Mesothelial cell of epicardium (in vitro differentiated cells): Measurements from ENCODE around the gene GNAT1. TPM values are rescaled to one million over a fixed set of nuclear protein-coding genes. Genes with fewer than 3 reads are reported as not detected.

Experiments used
- DNase-seq, 2 experiments: peaks; one replicate each; pipeline ENCODE4 v3.0.0; 2021; ENCODE audit warnings: low spot score in 2 of 2; ENCODE audit not compliant: unreplicated experiment in 2 of 2
- H3K27ac Mint-ChIP-seq: 2 replicates; pipeline ENCODE4 v1.8.0; 2021; ENCODE audit warnings: mixed read lengths
- H3K27me3 Mint-ChIP-seq: 2 replicates; pipeline ENCODE4 v1.8.0; 2021; ENCODE audit warnings: low read depth, mixed read lengths
- H3K36me3 Mint-ChIP-seq: 2 replicates; pipeline ENCODE4 v1.8.0; 2021; ENCODE audit warnings: mixed read lengths
- H3K4me1 Mint-ChIP-seq: 2 replicates; pipeline ENCODE4 v1.8.0; 2021; ENCODE audit warnings: mixed read lengths
- H3K4me3 Mint-ChIP-seq: 2 replicates; pipeline ENCODE4 v1.8.0; 2021; ENCODE audit warnings: mild to moderate bottlenecking, moderate library complexity, mixed read lengths
- H3K9me3 Mint-ChIP-seq: 2 replicates; pipeline ENCODE4 v1.8.0; 2021; ENCODE audit warnings: mixed read lengths
- total RNA-seq: library from RNA; stranded (reverse); gene quantifications from 3 replicates; pipeline ENCODE4 v1.2.1, GENCODE V29; 2021
- TF ChIP-seq, protein P1 (sequence below): fragments of 200-600 bp; sonication (generic); IDR thresholded peaks from one replicate; pipeline ENCODE4 v1.5.0; 2021; ENCODE audit warnings: antibody characterized with exemption; ENCODE audit not compliant: unreplicated experiment

Gene GNAT1
- 0.27 to 0.98 TPM (median 0.55 TPM) in 3 replicates for total RNA-seq

DNA sequence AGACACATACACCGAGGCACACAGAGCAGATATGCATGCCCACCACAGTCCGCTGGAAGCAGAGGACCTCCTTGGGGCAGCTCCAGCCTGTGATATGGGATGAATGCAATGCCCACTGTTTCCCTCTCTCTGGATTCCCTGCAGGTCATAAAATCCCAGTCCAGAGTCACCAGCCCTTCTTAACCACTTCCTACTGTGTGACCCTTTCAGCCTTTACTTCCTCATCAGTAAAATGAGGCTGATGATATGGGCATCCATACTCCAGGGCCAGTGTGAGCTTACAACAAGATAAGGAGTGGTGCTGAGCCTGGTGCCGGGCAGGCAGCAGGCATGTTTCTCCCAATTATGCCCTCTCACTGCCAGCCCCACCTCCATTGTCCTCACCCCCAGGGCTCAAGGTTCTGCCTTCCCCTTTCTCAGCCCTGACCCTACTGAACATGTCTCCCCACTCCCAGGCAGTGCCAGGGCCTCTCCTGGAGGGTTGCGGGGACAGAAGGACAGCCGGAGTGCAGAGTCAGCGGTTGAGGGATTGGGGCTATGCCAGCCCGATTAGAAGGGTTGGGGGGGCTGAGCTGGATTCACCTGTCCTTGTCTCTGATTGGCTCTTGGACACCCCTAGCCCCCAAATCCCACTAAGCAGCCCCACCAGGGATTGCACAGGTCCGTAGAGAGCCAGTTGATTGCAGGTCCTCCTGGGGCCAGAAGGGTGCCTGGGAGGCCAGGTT is at the start of gene GNAT1:
Gene GNAT1, plus strand, starts transcription at position 675 of the 725 bp plus-strand sequence. CDS start 116 bp downstream, outside the sequence.
- H3K36me3 Mint-ChIP-seq, result no peaks in the 10 kb centered on the region
- H3K27me3 Mint-ChIP-seq, result peaks cover 26% of the 10 kb centered on the region
- TF ChIP-seq, protein P1, sequence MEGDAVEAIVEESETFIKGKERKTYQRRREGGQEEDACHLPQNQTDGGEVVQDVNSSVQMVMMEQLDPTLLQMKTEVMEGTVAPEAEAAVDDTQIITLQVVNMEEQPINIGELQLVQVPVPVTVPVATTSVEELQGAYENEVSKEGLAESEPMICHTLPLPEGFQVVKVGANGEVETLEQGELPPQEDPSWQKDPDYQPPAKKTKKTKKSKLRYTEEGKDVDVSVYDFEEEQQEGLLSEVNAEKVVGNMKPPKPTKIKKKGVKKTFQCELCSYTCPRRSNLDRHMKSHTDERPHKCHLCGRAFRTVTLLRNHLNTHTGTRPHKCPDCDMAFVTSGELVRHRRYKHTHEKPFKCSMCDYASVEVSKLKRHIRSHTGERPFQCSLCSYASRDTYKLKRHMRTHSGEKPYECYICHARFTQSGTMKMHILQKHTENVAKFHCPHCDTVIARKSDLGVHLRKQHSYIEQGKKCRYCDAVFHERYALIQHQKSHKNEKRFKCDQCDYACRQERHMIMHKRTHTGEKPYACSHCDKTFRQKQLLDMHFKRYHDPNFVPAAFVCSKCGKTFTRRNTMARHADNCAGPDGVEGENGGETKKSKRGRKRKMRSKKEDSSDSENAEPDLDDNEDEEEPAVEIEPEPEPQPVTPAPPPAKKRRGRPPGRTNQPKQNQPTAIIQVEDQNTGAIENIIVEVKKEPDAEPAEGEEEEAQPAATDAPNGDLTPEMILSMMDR, result no peak

DNA sequence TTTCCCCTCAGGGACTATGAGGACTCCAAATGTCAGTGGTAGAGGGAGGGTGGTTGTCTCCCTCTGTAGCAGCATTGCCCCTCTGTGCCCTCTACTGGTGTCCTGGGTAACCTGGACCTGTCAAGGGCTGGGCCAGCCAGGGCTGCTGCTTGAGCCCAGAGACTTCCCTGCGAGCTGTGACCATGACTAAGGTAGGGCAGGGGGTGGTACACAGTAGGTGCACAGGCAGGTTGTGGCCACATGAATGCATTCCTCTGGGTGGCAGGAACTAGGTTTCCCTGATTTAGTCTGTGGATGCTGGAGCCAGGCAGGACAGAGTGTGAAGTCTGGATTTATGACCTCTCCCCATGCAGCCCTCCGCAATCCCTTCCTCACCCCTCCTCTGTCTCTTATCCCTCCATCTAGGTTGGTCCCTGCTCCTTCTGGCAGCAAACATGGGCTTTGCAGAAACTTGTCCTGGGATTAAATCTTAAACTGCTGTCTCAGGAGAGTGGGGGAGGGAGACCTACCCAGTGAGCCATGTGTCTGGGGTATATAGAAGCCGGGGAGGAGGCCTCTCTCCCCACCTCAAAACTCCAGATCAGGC is 45.0 kb upstream of the GNAT1 start:
- Mint-ChIP-seq H3K4me3 (no peak overlapping the region), H3K27ac (peak overlapping the region; percentile 63), H3K9me3 (no peaks in the 10 kb centered on the region), H3K4me1 (peaks cover 57% of the 10 kb centered on the region), H3K27me3 (no peaks in the 10 kb centered on the region), H3K36me3 (no peaks in the 10 kb centered on the region)
- TF ChIP-seq, protein P1, result no peak
- no peak for DNase-seq

More for the DNA sequence above, at the start of gene GNAT1:
- Mint-ChIP-seq H3K9me3 (no peaks in the 10 kb centered on the region), H3K4me3 (no peak within 1 kb of the TSS), H3K4me1 (peaks cover 5% of the 10 kb centered on the region), H3K27ac (no peak within 1 kb of the TSS)
- no peak for DNase-seq

DNA sequence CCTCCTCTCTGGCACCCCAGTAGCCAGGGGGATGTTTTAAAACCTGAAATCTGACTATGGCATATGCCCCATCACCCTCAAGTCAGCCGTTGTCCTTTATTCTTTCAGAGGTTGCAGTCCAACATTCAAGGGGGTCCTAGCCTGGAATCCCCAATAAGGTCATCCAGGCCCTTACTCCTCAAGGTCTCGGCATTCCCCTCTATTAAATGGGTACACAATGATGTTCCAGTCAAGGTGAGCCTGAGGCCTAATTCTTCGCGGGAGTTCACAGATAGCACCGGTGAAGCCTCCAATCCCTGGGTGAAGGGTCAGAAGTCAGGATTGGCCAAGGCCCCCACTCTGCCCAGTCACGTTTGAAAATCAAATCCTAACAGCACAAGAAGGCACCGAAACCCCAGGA is 44.4 kb upstream of the GNAT1 start:
- DNase-seq, result no peak
- H3K4me1 Mint-ChIP-seq, result peaks cover 63% of the 10 kb centered on the region
- H3K9me3 Mint-ChIP-seq, result no peaks in the 10 kb centered on the region
- TF ChIP-seq, protein P1, result no peak
- no peaks in the 10 kb centered on the region for H3K36me3 Mint-ChIP-seq
- no peak overlapping the region for H3K4me3 Mint-ChIP-seq
- H3K27ac Mint-ChIP-seq, result peak overlapping the region; percentile 63
- H3K27me3 Mint-ChIP-seq, result no peaks in the 10 kb centered on the region

DNA sequence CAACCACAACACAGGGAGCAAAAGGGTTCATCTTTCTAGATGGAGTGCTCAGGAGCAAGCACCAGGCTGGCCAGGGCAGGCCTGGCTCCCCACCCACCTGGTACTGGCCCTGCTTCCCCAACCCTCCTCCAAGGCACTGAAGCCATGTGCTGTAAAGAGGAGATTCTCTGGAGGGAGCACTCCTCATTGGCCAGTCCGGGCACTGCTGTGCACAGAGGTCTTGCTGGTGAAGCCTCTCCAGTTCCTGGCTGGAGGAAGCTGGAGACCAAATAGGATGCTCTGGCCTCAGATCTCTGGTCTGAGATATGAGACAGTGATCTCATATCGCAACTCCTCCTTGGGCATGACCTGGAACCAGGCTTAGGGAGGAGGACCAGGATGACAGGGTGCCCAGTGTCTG is 44.0 kb upstream of the GNAT1 start:
- Mint-ChIP-seq H3K4me3 (no peak overlapping the region), H3K27ac (peak overlapping the region; percentile 63), H3K36me3 (no peaks in the 10 kb centered on the region), H3K27me3 (no peaks in the 10 kb centered on the region), H3K4me1 (peaks cover 67% of the 10 kb centered on the region), H3K9me3 (no peaks in the 10 kb centered on the region)
- DNase-seq, result no peak
- TF ChIP-seq, protein P1, result no peak

DNA sequence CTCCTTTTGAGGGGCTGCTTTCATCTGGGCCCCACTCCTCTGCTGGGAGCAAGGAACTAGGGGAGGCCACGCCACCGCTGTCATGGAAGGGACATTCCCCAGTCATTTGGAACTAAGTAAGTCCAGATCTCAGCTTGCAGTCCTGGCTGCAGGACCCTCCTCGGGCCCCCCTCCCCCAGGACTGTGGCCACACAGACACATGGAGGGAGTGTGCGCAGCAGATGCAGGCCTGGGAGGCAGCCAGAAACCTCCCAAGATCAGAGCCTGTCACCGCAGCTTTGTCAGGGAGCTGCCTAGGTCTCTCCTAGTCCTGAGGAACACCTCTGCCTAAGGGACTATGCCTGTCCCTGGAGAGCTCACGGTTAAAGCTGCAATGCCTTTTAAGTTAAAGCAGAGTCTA is 43.5 kb upstream of the GNAT1 start:
- Mint-ChIP-seq H3K27me3 (no peaks in the 10 kb centered on the region), H3K27ac (peak overlapping the region; percentile 63), H3K4me1 (peaks cover 68% of the 10 kb centered on the region), H3K36me3 (no peaks in the 10 kb centered on the region), H3K9me3 (no peaks in the 10 kb centered on the region), H3K4me3 (no peak overlapping the region)
- DNase-seq, result peak; percentile 54 to 69
- TF ChIP-seq, protein P1, result no peak
